Measurements from ENCODE around the gene CORO1C.
A peak's percentile ranks its signal among the peaks of the same experiment; 100 is the strongest.
"Not testable (repeated sequence)": the region's sequence is repeated elsewhere in the genome, so short reads cannot be mapped to it uniquely, and the experiment has no call there.

Gene CORO1C

DNA sequence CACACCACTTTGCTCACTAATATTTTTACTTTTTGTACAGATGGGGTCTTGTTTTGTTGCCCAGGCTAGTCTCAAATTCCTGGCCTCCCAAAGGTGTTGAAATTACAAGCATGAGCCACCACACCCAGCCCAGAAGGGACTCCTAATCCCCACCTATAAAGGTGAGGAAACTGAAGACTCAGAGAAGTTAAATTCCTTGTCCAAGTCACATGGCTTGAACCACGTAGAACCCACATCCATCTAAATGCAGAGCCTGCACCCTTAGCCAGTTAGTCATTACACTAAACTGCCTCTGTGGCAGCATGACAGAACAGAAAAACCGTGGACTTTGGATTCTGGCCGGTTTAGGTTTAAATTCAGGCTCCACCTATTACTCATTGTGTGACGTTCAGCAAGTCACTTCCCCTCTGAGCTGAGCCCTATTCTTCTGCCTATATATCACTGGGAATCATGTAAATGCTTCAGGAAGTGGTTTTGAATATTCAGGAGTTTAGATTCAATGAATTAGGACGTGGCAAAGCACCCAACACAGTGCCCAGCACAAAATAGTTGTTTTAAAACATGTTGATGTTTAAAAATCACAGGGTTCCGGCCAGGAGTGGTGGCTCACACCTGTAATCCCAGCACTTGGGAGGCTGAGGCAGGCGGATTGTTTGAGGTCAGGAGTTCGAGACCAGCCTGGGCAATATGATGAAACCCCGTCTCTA lies 3.0 kb upstream of the CORO1C start:
- Histone ChIP-seq H3K27me3 (ENCODE audit: control insufficient read depth in 1 of 2, insufficient read depth in 2 of 2, low read length in 2 of 2) (no peaks in the 10 kb centered on the region), H3K9me3 (ENCODE audit: control insufficient read depth in 2 of 2, low read length in 2 of 2) (peaks cover 0 to 3% of the 10 kb centered on the region in 2 donors), H3K36me3 (ENCODE audit: control insufficient read depth in 2 of 2, insufficient read depth in 2 of 2, low read length in 2 of 2) (no peaks in the 10 kb centered on the region), H3K4me1 (ENCODE audit: control insufficient read depth, insufficient read depth, low read length) (peaks cover 6% of the 10 kb centered on the region), H3K9ac (ENCODE audit: low read length in 2 of 2) (peak overlapping the region in 1 of 2 donors; percentile 36), H3K4me3 (ENCODE audit: low read length in 2 of 2) (no peak overlapping the region), H3K27ac (ENCODE audit: low read length) (peak overlapping the region; percentile 53)

DNA sequence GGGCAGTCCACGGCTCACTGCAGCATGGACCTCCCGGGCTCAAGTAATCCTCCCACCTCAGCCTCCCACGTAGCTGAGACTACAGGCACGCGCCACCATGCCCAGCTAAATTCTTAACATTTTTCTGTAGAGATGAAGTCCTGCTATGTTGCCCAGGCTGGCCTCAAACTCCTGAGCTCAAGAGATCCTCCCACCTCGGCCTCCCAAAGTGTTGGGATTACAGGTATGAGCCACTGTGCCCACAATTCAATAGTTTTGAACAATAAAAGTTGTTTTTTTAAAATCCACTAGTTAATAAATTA lies 1.9 kb upstream of the CORO1C start:
- H3K4me1 ChIP-seq (ENCODE audit: control insufficient read depth, insufficient read depth, low read length); H3K27me3 ChIP-seq (ENCODE audit: control insufficient read depth in 1 of 2, insufficient read depth in 2 of 2, low read length in 2 of 2); H3K9me3 ChIP-seq (ENCODE audit: control insufficient read depth in 2 of 2, low read length in 2 of 2); H3K36me3 ChIP-seq (ENCODE audit: control insufficient read depth in 2 of 2, insufficient read depth in 2 of 2, low read length in 2 of 2); H3K4me3 ChIP-seq (ENCODE audit: low read length in 2 of 2); H3K9ac ChIP-seq (ENCODE audit: low read length in 2 of 2): not testable (repeated sequence)
- peak overlapping the region; percentile 98 for H3K27ac ChIP-seq (ENCODE audit: low read length)

DNA sequence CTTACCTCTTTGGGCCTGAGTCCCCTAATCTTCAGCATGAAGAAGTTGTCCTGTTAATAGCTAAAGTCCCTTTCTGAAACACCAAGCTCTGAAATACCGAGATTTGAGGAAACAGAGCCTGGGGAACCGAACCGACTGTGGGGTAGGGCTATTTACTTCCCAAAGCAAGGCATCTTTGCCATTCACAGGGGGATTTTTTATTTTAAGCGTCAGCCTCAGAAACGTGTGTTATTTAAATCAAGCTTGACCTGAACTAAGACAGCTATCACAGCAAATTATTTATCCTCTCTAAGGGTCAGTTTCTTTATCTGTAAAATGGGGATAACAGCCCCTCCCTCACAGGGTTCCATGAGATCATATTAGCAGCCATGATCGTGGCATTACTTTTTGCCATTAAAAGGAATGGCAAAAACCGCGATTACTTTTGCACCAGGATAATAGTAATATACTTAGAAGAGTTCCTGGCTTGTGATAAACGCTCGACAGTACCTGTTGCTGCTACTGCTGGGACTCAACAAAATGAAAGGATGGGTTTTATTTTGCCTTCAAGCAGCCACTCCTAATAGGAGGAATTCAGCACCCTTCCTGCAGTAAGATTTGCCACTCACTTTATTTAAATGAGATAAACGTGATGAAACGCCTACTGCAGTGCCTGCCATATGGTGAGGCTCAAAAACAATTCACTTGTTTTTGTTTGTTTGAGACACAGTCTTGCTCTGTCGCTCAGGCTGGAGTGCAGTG lies 1.3 kb upstream of the CORO1C start:
- H3K27ac ChIP-seq (ENCODE audit: low read length) = peak overlapping the region; percentile 98
- peak overlapping the region; percentile 61 to 80 for H3K9ac ChIP-seq (ENCODE audit: low read length in 2 of 2)
- H3K4me3 ChIP-seq (ENCODE audit: low read length in 2 of 2) = peak overlapping the region; percentile 26 to 87
- no peaks in the 10 kb centered on the region for H3K9me3 ChIP-seq (ENCODE audit: control insufficient read depth in 2 of 2, low read length in 2 of 2)
- H3K36me3 ChIP-seq (ENCODE audit: control insufficient read depth in 2 of 2, insufficient read depth in 2 of 2, low read length in 2 of 2) = no peaks in the 10 kb centered on the region
- no peaks in the 10 kb centered on the region for H3K27me3 ChIP-seq (ENCODE audit: control insufficient read depth in 1 of 2, insufficient read depth in 2 of 2, low read length in 2 of 2)
- H3K4me1 ChIP-seq (ENCODE audit: control insufficient read depth, insufficient read depth, low read length) = peaks cover 6% of the 10 kb centered on the region

DNA sequence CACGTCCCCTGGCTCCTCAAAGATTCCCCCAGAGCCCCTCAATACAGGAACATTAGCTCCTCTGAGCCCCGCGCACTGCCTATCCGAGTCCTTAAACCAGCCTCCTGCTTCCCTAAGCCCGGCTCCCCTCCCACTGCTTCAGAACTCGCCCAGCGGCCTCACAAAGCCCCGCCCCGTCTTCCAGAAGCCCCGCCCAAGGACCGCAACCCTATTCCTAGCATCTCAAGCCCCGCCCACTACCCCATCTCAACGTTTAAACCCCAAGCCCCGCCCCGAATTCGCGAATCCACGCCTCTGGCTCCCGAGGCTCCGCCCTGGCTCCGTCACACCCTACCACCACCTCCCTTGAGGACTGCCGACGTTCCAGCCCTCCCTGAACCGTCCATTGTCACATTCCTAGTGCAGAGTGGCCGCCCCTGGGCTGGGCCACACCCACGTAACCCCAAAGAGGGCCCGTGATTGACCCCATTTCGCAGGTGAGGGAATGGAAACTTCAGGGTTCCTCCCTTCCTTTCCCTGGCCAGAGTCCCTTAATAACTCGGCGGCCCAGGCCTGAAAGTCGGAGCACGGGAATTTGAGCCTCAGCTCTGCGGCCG lies 646 bp upstream of the CORO1C start:
- peak overlapping the region; percentile 56 to 87 for H3K4me3 ChIP-seq (ENCODE audit: low read length in 2 of 2)
- H3K9ac ChIP-seq (ENCODE audit: low read length in 2 of 2) = peak overlapping the region; percentile 61 to 80
- no peaks in the 10 kb centered on the region for H3K9me3 ChIP-seq (ENCODE audit: control insufficient read depth in 2 of 2, low read length in 2 of 2)
- H3K36me3 ChIP-seq (ENCODE audit: control insufficient read depth in 2 of 2, insufficient read depth in 2 of 2, low read length in 2 of 2) = no peaks in the 10 kb centered on the region
- H3K27me3 ChIP-seq (ENCODE audit: control insufficient read depth in 1 of 2, insufficient read depth in 2 of 2, low read length in 2 of 2) = no peaks in the 10 kb centered on the region
- H3K4me1 ChIP-seq (ENCODE audit: control insufficient read depth, insufficient read depth, low read length) = peaks cover 6% of the 10 kb centered on the region
- peak overlapping the region; percentile 98 for H3K27ac ChIP-seq (ENCODE audit: low read length)

DNA sequence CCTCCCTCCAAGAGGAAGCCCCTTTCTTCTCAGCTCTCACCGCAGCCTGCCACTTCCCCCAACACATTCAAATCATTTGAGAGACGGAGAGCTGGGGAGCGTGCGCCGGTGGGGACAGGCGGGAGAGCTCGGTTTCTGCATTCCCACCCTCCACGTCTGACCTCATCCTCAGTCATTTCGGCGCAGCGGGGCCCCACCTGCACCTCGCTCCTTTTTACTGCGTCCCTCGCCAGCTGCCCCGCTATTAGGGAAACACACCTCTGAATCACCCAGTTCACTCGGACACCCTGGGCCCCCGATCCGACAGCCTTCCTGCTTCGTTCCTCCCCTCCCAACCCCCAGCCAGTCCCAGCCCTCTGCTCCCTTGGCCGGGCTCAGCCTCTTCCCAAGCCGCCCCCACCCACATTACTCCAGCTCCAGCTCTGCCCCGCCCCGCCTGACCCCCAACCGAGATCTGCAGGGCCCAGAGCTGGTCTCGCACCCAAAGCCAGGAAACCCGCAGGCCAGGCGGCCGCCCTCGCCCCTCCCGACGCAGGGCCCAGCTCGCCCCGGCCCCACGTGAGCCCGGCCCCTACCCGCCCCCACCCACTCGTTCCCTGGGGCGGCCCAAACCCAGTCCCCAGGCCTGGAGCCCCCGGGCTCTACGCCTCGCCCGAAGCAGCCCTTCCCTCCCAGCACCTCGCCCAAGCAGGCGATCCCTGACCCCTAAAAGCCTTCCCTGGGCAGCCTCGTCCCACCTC lies 783 bp downstream of the CORO1C start:
- peak overlapping the region; percentile 98 for H3K27ac ChIP-seq (ENCODE audit: low read length)
- no peaks in the 10 kb centered on the region for H3K36me3 ChIP-seq (ENCODE audit: control insufficient read depth in 2 of 2, insufficient read depth in 2 of 2, low read length in 2 of 2)
- peak overlapping the region; percentile 87 to 95 for H3K4me3 ChIP-seq (ENCODE audit: low read length in 2 of 2)
- H3K27me3 ChIP-seq (ENCODE audit: control insufficient read depth in 1 of 2, insufficient read depth in 2 of 2, low read length in 2 of 2) = no peaks in the 10 kb centered on the region
- H3K9me3 ChIP-seq (ENCODE audit: control insufficient read depth in 2 of 2, low read length in 2 of 2) = no peaks in the 10 kb centered on the region
- H3K9ac ChIP-seq (ENCODE audit: low read length in 2 of 2) = peak overlapping the region; percentile 94 to 97
- H3K4me1 ChIP-seq (ENCODE audit: control insufficient read depth, insufficient read depth, low read length) = peaks cover 12% of the 10 kb centered on the region

DNA sequence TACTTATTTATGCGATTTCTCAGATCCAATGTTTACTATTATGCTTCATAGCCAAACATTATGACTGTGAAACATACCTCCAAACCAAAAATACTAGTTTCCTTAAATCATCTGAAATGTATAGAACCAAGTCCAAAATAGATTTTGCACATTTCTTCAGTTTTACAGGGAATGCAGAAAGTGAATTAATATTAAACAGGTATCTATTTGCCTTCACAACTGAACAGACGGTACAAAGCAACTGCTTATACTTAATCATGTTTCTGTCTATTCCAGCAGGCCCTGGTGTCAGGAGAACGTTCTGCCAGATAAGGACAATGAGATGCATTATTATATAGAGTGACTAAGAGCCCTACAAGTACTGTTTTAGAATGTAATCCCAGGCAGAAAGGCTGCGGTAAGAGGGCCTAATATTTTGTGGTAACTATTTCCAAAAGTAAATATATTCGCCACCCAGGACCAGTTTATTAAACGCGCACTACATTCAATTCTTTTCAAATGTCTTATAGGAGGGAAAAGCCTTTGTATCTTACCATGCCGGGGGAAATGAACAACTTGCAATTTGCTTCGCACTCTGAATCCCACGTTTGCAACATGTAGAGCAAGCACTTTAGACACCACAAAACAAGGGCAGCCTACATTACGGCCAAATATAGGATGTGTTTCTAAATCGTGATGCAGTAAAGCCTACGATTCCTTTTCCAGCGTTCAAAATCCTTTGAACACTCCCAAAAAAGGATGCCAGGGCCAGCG lies 1.5 kb downstream of the CORO1C start:
- peaks cover 14% of the 10 kb centered on the region for H3K4me1 ChIP-seq (ENCODE audit: control insufficient read depth, insufficient read depth, low read length)
- H3K27me3 ChIP-seq (ENCODE audit: control insufficient read depth in 1 of 2, insufficient read depth in 2 of 2, low read length in 2 of 2) = no peaks in the 10 kb centered on the region
- no peaks in the 10 kb centered on the region for H3K36me3 ChIP-seq (ENCODE audit: control insufficient read depth in 2 of 2, insufficient read depth in 2 of 2, low read length in 2 of 2)
- H3K4me3 ChIP-seq (ENCODE audit: low read length in 2 of 2) = peak overlapping the region; percentile 87 to 95
- H3K9ac ChIP-seq (ENCODE audit: low read length in 2 of 2) = peak overlapping the region; percentile 94 to 97
- H3K9me3 ChIP-seq (ENCODE audit: control insufficient read depth in 2 of 2, low read length in 2 of 2) = no peaks in the 10 kb centered on the region
- peak overlapping the region; percentile 98 for H3K27ac ChIP-seq (ENCODE audit: low read length)

DNA sequence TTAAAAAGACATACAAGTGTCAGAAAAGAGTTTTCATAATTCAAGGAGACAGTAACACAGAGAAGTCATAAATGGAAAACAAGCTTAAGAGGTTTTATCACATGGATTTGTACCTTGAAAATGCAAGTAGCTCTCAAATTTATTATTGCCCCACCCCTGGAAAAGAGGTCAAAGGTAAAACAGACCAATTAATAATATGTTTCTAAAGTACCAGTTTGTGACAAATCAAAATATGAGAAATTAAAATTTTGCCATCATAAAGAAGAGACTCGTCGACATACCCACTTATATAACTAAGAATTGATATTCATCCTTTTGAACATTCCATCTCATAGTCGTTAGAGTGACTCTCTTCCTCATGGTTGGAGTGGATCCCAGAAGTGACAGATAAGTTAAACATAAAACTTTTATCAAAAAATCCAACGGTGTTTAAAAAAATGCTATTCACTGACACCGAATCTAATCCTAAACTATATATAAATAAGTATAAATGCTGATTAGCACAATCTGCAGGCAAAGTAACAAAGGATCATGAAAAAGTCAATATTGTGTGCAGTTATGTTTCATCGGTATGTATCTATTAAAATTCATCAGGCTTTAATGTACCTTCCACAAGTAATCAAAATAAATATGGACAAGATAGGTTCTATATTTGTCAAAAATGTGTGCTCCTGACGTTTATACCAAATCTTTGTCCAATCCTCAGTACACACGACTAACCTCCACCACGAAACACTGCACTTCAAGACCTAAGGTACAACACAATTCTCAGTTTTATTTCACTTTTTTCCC lies 2.3 kb downstream of the CORO1C start:
- Histone ChIP-seq H3K9ac (ENCODE audit: low read length in 2 of 2) (peak overlapping the region in 1 of 2 donors; percentile 97), H3K27ac (ENCODE audit: low read length) (peak overlapping the region; percentile 98)

DNA sequence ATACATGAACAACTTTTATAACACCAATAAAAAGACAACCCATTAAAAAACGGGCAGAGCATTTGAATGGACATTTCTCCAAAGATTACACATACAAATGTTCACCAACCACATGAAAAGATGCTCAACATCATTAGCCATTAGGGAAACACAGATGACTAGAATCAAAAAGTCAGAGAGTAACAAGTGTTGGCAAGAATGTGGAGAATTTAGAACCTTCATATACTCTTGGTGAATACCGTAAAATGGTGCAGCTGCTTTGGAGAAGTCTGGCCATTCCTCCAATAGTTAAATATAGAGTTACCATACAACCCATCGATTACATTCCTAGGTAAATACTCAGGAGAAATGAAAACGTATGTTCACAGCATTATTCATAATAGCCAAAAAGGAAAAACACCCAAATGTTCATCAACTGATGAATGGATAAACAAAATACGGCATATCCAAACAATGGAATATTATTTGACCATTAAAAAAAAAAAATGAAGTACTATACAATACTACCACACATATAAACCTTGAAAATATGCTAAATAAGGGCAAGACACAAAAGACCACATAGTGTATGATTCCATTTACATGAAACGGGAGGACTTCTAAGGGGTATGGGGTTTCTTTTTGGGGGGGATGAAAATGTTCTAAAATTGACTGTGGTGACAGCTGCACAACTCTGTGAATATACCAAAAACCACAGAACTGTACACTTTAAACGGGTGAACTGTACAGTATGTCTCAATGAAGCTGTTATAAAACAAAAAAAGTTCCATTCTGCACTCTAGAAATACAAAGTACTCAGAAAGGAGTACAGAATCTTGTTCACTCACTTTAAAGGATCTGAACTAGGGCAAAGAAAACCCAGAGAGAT lies 3.2 kb downstream of the CORO1C start:
- Histone ChIP-seq H3K36me3 (ENCODE audit: control insufficient read depth in 2 of 2, insufficient read depth in 2 of 2, low read length in 2 of 2) (no peaks in the 10 kb centered on the region), H3K4me3 (ENCODE audit: low read length in 2 of 2) (peak overlapping the region in 1 of 2 donors; percentile 87), H3K27ac (ENCODE audit: low read length) (peak overlapping the region; percentile 37), H3K9me3 (ENCODE audit: control insufficient read depth in 2 of 2, low read length in 2 of 2) (no peaks in the 10 kb centered on the region), H3K27me3 (ENCODE audit: control insufficient read depth in 1 of 2, insufficient read depth in 2 of 2, low read length in 2 of 2) (no peaks in the 10 kb centered on the region), H3K9ac (ENCODE audit: low read length in 2 of 2) (peak overlapping the region in 1 of 2 donors; percentile 97), H3K4me1 (ENCODE audit: control insufficient read depth, insufficient read depth, low read length) (peaks cover 27% of the 10 kb centered on the region)

More for the DNA sequence above, 2.3 kb downstream of the CORO1C start:
- no peaks in the 10 kb centered on the region for H3K36me3 ChIP-seq (ENCODE audit: control insufficient read depth in 2 of 2, insufficient read depth in 2 of 2, low read length in 2 of 2)
- no peaks in the 10 kb centered on the region for H3K27me3 ChIP-seq (ENCODE audit: control insufficient read depth in 1 of 2, insufficient read depth in 2 of 2, low read length in 2 of 2)
- H3K4me3 ChIP-seq (ENCODE audit: low read length in 2 of 2) = peak overlapping the region; percentile 87 to 95
- peaks cover 18% of the 10 kb centered on the region for H3K4me1 ChIP-seq (ENCODE audit: control insufficient read depth, insufficient read depth, low read length)
- no peaks in the 10 kb centered on the region for H3K9me3 ChIP-seq (ENCODE audit: control insufficient read depth in 2 of 2, low read length in 2 of 2)

DNA sequence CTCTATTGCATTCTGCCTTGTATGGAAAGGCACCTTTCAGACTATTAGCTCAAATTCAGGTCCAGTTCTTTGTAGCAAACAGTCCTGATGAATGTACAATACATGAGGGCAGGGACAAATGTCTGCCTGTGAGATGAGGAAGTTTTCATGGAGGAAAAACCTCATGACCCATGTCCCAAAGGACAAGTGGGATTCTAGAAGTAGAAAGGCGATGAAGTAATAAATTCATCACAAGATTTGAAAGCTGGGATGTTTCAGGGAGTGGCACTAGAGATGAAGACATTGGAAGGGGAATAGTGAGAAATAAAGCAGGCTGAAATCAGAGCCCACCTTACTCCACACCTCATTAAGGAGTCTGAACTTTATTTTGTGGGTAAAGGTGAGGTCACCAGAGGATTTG lies 4.2 kb downstream of the CORO1C start:
- H3K9me3 ChIP-seq (ENCODE audit: control insufficient read depth in 2 of 2, low read length in 2 of 2) = no peaks in the 10 kb centered on the region
- no peak overlapping the region for H3K4me3 ChIP-seq (ENCODE audit: low read length in 2 of 2)
- no peaks in the 10 kb centered on the region for H3K36me3 ChIP-seq (ENCODE audit: control insufficient read depth in 2 of 2, insufficient read depth in 2 of 2, low read length in 2 of 2)
- H3K27ac ChIP-seq (ENCODE audit: low read length) = peak overlapping the region; percentile 37
- H3K27me3 ChIP-seq (ENCODE audit: control insufficient read depth in 1 of 2, insufficient read depth in 2 of 2, low read length in 2 of 2) = no peaks in the 10 kb centered on the region
- peaks cover 33% of the 10 kb centered on the region for H3K4me1 ChIP-seq (ENCODE audit: control insufficient read depth, insufficient read depth, low read length)
- no peak overlapping the region for H3K9ac ChIP-seq (ENCODE audit: low read length in 2 of 2)

All from stomach smooth muscle (tissue), 2 donors.